AG10803 (cell line): ENCODE measurements around the gene FBXO42.
A peak's percentile ranks its signal among the peaks of the same experiment; 100 is the strongest.

Source experiments
- DNase-seq: peaks from one replicate; pipeline ENCODE4 v3.0.0; 2010; ENCODE audit warnings: low read depth
- H3K4me3 ChIP-seq: 2 replicates; pipeline ENCODE4 v1.5.1; 2011; ENCODE audit warnings: mild to moderate bottlenecking, low read length, control low read depth
- TF ChIP-seq, protein P1 (sequence below): conservative IDR thresholded peaks from 2 replicates; pipeline ENCODE4 v1.5.1; 2011; ENCODE audit warnings: mild to moderate bottlenecking, low read length, control low read depth, inconsistent platforms

FBXO42 gene

GRCh38 chr1:16293538-16293937, 58.7 kb downstream of the FBXO42 start:
- H3K4me3 ChIP-seq = no peak overlapping the region
- TF ChIP-seq, protein P1, sequence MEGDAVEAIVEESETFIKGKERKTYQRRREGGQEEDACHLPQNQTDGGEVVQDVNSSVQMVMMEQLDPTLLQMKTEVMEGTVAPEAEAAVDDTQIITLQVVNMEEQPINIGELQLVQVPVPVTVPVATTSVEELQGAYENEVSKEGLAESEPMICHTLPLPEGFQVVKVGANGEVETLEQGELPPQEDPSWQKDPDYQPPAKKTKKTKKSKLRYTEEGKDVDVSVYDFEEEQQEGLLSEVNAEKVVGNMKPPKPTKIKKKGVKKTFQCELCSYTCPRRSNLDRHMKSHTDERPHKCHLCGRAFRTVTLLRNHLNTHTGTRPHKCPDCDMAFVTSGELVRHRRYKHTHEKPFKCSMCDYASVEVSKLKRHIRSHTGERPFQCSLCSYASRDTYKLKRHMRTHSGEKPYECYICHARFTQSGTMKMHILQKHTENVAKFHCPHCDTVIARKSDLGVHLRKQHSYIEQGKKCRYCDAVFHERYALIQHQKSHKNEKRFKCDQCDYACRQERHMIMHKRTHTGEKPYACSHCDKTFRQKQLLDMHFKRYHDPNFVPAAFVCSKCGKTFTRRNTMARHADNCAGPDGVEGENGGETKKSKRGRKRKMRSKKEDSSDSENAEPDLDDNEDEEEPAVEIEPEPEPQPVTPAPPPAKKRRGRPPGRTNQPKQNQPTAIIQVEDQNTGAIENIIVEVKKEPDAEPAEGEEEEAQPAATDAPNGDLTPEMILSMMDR = no peak
- DNase-seq = no peak

GRCh38 chr1:16292739-16293138, 59.5 kb downstream of the FBXO42 start:
- TF ChIP-seq, protein P1 = no peak
- no peak overlapping the region for H3K4me3 ChIP-seq
- no peak for DNase-seq

GRCh38 chr1:16289959-16290358, 62.3 kb downstream of the FBXO42 start:
- TF ChIP-seq, protein P1 = no peak
- no peak overlapping the region for H3K4me3 ChIP-seq
- DNase-seq = no peak

DNA sequence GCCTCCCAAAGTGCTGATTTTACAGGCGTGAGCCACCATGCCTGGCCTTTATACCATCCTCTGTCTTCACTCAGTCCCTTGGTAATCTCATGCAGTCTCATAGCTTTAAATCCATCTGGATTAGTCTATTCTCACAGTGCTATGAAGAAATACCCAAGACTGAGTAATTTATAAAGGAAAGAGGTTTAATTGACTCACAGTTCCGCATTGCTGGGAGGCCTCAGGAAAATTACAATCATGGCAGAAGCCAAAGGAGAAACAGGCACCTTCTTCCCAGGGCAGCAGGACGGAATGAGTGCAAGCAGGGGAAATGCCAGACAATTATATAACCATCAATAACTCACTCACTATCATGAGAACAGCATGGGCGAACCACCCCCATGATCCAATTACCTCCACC, 66.2 kb downstream of the FBXO42 start:
- no peak overlapping the region for H3K4me3 ChIP-seq
- DNase-seq = peak; percentile 13
- TF ChIP-seq, protein P1 = no peak

DNA sequence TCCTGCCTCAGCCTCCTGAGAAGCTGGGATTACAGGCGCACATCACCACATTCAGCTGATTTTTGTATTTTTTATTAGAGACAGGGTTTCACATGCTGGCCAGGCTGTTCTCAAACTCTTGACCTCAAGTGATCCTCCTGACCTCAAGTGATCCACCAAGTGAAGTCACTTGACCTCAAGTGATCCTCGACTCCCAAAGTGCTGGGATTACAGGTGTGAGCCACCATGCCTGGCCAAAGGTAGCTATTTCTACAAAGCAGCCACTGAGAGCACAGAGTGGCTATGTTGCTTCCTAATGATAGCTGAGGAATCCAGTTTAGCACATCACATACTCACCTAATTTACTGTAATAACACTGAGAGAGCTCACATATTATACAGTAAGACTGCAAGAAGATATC, 70.5 kb downstream of the FBXO42 start:
- H3K4me3 ChIP-seq = no peak overlapping the region
- TF ChIP-seq, protein P1 = no peak
- DNase-seq = no peak

GRCh38 chr1:16279186-16279585, 73.1 kb downstream of the FBXO42 start:
- TF ChIP-seq, protein P1 = no peak
- no peak for DNase-seq
- H3K4me3 ChIP-seq = no peak overlapping the region

GRCh38 chr1:16276302-16277030, 75.8 kb downstream of the FBXO42 start:
- TF ChIP-seq, protein P1 = no peak
- no peak overlapping the region for H3K4me3 ChIP-seq
- no peak for DNase-seq
